CD14-positive monocyte (primary cell): Measurements from ENCODE around the gene HDHD5. TPM values are rescaled to one million over a fixed set of nuclear protein-coding genes. Genes with fewer than 3 reads are reported as not detected.
A peak's percentile ranks its signal among the peaks of the same experiment; 100 is the strongest.

Experiments used
- DNase-seq, 3 donors: peaks; one replicate each; pipeline ENCODE4 v3.0.0-alpha.2; 2011 to 2022
- H2AFZ ChIP-seq: 2 replicates; pipeline ENCODE4 v1.6.0; 2012; ENCODE audit warnings: mild to moderate bottlenecking, low read depth, low read length, inconsistent platforms; ENCODE audit not compliant: insufficient read depth, poor library complexity, severe bottlenecking
- H3K27ac ChIP-seq, 2 donors: 1 replicate in 1 of 2; 2 replicates in 1 of 2; pipeline ENCODE4 v1.5.1; 2012 to 2013; ENCODE audit warnings: low read length in 2 of 2, control low read depth in 1 of 2, inconsistent platforms in 1 of 2, low read depth in 1 of 2, mild to moderate bottlenecking in 1 of 2
- H3K27me3 ChIP-seq, 2 donors: one replicate each; pipeline versions ENCODE4 v1.6.0 to v1.6.1; 2011 to 2013; ENCODE audit warnings: low read length in 2 of 2; ENCODE audit not compliant: control insufficient read depth in 2 of 2, insufficient read depth in 2 of 2
- H3K36me3 ChIP-seq, 2 donors: replicated peaks in 1 of 2; 1 replicate in 1 of 2; 2 replicates in 1 of 2; pipeline versions ENCODE4 v1.5.1 to v1.6.1; 2012 to 2013; ENCODE audit warnings: low read length in 2 of 2, control low read depth in 1 of 2, inconsistent platforms in 1 of 2, mild to moderate bottlenecking in 1 of 2; ENCODE audit not compliant: insufficient read depth in 2 of 2, control insufficient read depth in 1 of 2
- H3K4me1 ChIP-seq, 2 donors: 1 replicate in 1 of 2; 2 replicates in 1 of 2; pipeline versions ENCODE4 v1.5.1 to v1.6.1; 2012 to 2013; ENCODE audit warnings: low read length in 2 of 2, control low read depth in 1 of 2, inconsistent platforms in 1 of 2, mild to moderate bottlenecking in 1 of 2, moderate library complexity in 1 of 2; ENCODE audit not compliant: insufficient read depth in 2 of 2, control insufficient read depth in 1 of 2
- H3K4me2 ChIP-seq: replicated peaks from 2 replicates; pipeline ENCODE3; 2012; ENCODE audit warnings: low read length, moderate library complexity, mild to moderate bottlenecking; ENCODE audit not compliant: poor library complexity, severe bottlenecking; ENCODE audit errors: extremely low read depth
- H3K4me3 ChIP-seq, 3 experiments: fragments of 200-600 bp in 1 of 3; sonication (generic) in 1 of 3; replicated peaks in 1 of 3; 1 replicate in 2 of 3; 2 replicates in 1 of 3; pipeline ENCODE4 v1.5.1; 2011 to 2013; ENCODE audit warnings: low read length in 3 of 3, mild to moderate bottlenecking in 3 of 3, control low read depth in 2 of 3, low read depth in 2 of 3, inconsistent platforms in 1 of 3, moderate library complexity in 1 of 3
- H3K79me2 ChIP-seq: 2 replicates; pipeline ENCODE4 v1.6.0; 2012; ENCODE audit warnings: mild to moderate bottlenecking, control low read depth, inconsistent platforms, low read length, moderate library complexity; ENCODE audit not compliant: insufficient read depth
- H3K9ac ChIP-seq: 2 replicates; pipeline ENCODE4 v1.6.0; 2017; ENCODE audit warnings: low read length, mild to moderate bottlenecking; ENCODE audit not compliant: insufficient read depth, poor library complexity, severe bottlenecking
- H3K9me3 ChIP-seq, 2 donors: replicated peaks in 1 of 2; 1 replicate in 1 of 2; 2 replicates in 1 of 2; pipeline versions ENCODE4 v1.5.1 to v1.6.1; 2012 to 2013; ENCODE audit warnings: low read length in 2 of 2, control low read depth in 1 of 2; ENCODE audit not compliant: control insufficient read depth in 1 of 2, insufficient read depth in 1 of 2
- H4K20me1 ChIP-seq: 2 replicates; pipeline ENCODE4 v1.6.0; 2012; ENCODE audit warnings: mild to moderate bottlenecking, low read length, control low read depth, moderate library complexity; ENCODE audit not compliant: insufficient read depth
- H3K27ac Mint-ChIP-seq, 7 donors: one replicate each; pipeline ENCODE4 v1.8.0; 2020; ENCODE audit warnings: mild to moderate bottlenecking in 7 of 7, mixed read lengths in 7 of 7, moderate library complexity in 6 of 7, inconsistent platforms in 2 of 7
- H3K27me3 Mint-ChIP-seq, 3 donors: one replicate each; pipeline ENCODE4 v1.8.0; 2021 to 2022; ENCODE audit warnings: low read depth in 3 of 3, mild to moderate bottlenecking in 3 of 3, mixed read lengths in 3 of 3, moderate library complexity in 3 of 3, inconsistent platforms in 1 of 3
- H3K36me3 Mint-ChIP-seq, 2 donors: one replicate each; pipeline ENCODE4 v1.8.0; 2020; ENCODE audit warnings: mixed read lengths in 2 of 2, inconsistent platforms in 1 of 2, mild to moderate bottlenecking in 1 of 2
- H3K4me1 Mint-ChIP-seq: one replicate; pipeline ENCODE4 v1.8.0; 2020; ENCODE audit warnings: mild to moderate bottlenecking, mixed read lengths
- H3K4me3 Mint-ChIP-seq, 2 donors: one replicate each; pipeline ENCODE4 v1.8.0; 2020; ENCODE audit warnings: mild to moderate bottlenecking in 2 of 2, mixed read lengths in 2 of 2, moderate library complexity in 1 of 2
- H3K9me3 Mint-ChIP-seq, 7 donors: one replicate each; pipeline ENCODE4 v1.8.0; 2020 to 2022; ENCODE audit warnings: mixed read lengths in 7 of 7, mild to moderate bottlenecking in 6 of 7, moderate library complexity in 6 of 7, inconsistent platforms in 2 of 7
- CTCF ChIP-seq: fragments of 200-600 bp; IDR thresholded peaks from one replicate; pipeline ENCODE4 v1.8.0; 2022; ENCODE audit warnings: antibody characterized with exemption, mild to moderate bottlenecking
- whole genome bisulfite sequencing: methylation state at CpG from one replicate; pipeline ENCODE4 v1.1.5; 2013; ENCODE audit warnings: missing lambda C conversion rate; ENCODE audit not compliant: insufficient coverage; 5-methylcytosine and 5-hydroxymethylcytosine counted together
- intact Hi-C, 2 donors: fragments of 100-400 bp; cut with micrococcal nuclease; formaldehyde crosslinking; loops; one replicate each; pipeline versions ENCODE4 v1.15.0 to v1.15.1; 2023
- polyA plus RNA-seq, 3 donors: library from polyadenylated mRNA; depleted of rRNA in 1 of 3; unstranded in 2 of 3; stranded (reverse) in 1 of 3; fragments of 300-500 nt in 2 of 3; fragments of >200 nt in 1 of 3; fragmentation: Illumina TruSeq in 2 of 3; gene quantifications; 1 replicate in 2 of 3; 2 replicates in 1 of 3; pipeline ENCODE4 v1.2.3, GENCODE V29; 2012 to 2021

Gene HDHD5
- polyA plus RNA-seq, 3 donors, result 75.9 to 119 (median 79.9) TPM

GRCh38 chr22:17108256-17109112, 50.6 kb downstream of the HDHD5 start:
- Histone ChIP-seq H3K36me3 (peaks cover 77 to 92% of the 10 kb centered on the region in 2 donors), H4K20me1 (peaks cover 80% of the 10 kb centered on the region), H3K9me3 (no peaks in the 10 kb centered on the region), H3K79me2 (peaks cover 81% of the 10 kb centered on the region), H3K27me3 (no peaks in the 10 kb centered on the region), H3K4me2 (peak overlapping the region; percentile 79), H3K27ac (peak overlapping the region; percentile 75 to 85), H3K4me3 (peak overlapping the region in 1 of 3 experiments; percentile 65), H2AFZ (no peak overlapping the region), H3K4me1 (peaks cover 99 to 100% of the 10 kb centered on the region in 2 donors), H3K9ac (peak overlapping the region; percentile 32)
- peaks cover 72 to 90% of the 10 kb centered on the region in 2 donors for H3K36me3 Mint-ChIP-seq
- peak overlapping the region; percentile 93 to 98 (median 96) for H3K27ac Mint-ChIP-seq
- peak in 1 of 3 donors; percentile 3 for DNase-seq
- TF ChIP-seq CTCF, result no peak
- H3K4me1 Mint-ChIP-seq, result peaks cover 86% of the 10 kb centered on the region
- H3K27me3 Mint-ChIP-seq, result peaks cover 0 to 2% (median under 1%) of the 10 kb centered on the region in 3 donors
- WGBS, result 94% methylated on average over 65 of the region's 66 CpGs
- H3K9me3 Mint-ChIP-seq, result no peaks in the 10 kb centered on the region
- intact Hi-C loops, result loop anchor here (5.0 to 10.0 kb wide), 3 partner anchors 49 to 666 kb away; partner anchors contain the start of genes BID (in 1 of the 2) and HDHD5 (in 1 of the 2)
- H3K4me3 Mint-ChIP-seq, result no peak overlapping the region

GRCh38 chr22:17107547-17107810, 51.6 kb downstream of the HDHD5 start:
- Mint-ChIP-seq H3K36me3 (peaks cover 69 to 90% of the 10 kb centered on the region in 2 donors), H3K4me1 (peaks cover 85% of the 10 kb centered on the region), H3K9me3 (no peaks in the 10 kb centered on the region), H3K27me3 (peaks cover 0 to 2% (median 0%) of the 10 kb centered on the region in 3 donors), H3K4me3 (peak overlapping the region; percentile 72 to 83), H3K27ac (peak overlapping the region; percentile 93 to 98 (median 96))
- WGBS, result 49% methylated on average over 5 of the region's 6 CpGs
- Histone ChIP-seq H2AFZ (no peak overlapping the region), H4K20me1 (peaks cover 80% of the 10 kb centered on the region), H3K4me1 (peaks cover 99 to 100% of the 10 kb centered on the region in 2 donors), H3K36me3 (peaks cover 82 to 92% of the 10 kb centered on the region in 2 donors), H3K9me3 (no peaks in the 10 kb centered on the region), H3K9ac (peak overlapping the region; percentile 32), H3K27ac (peak overlapping the region; percentile 75 to 85), H3K4me2 (peak overlapping the region; percentile 79), H3K79me2 (peaks cover 81% of the 10 kb centered on the region), H3K27me3 (no peaks in the 10 kb centered on the region), H3K4me3 (peak overlapping the region in 1 of 3 experiments; percentile 65)
- no peak for DNase-seq
- no peak for TF ChIP-seq CTCF
- intact Hi-C loops, result loop anchor here (1.0 to 10.0 kb wide), 6 partner anchors 9 to 667 kb away; partner anchors contain the start of genes HDHD5 (in 2 of the 2), BID (in 1 of the 2) and TMEM121B (in 1 of the 2)
